Lower lobe of right lung (tissue), 2 donors: ENCODE data around the gene TOMM5. TPM values are rescaled to one million over a fixed set of nuclear protein-coding genes. Genes with fewer than 3 reads are reported as not detected.

ENCODE experiments used
- ATAC-seq, 2 donors: fragments of 200-7000 bp; cut with Tn5 transposase; one replicate each; pipeline ENCODE4 v1.9.1; 2020 to 2022; ENCODE audit warnings: mild to moderate bottlenecking in 2 of 2, moderate library complexity in 2 of 2
- DNase-seq: peaks from one replicate; pipeline ENCODE4 v3.0.0-alpha.2; 2020
- H3K27ac ChIP-seq: fragments of 200-600 bp; one replicate; pipeline ENCODE4 v1.8.0; 2022
- H3K27me3 ChIP-seq: fragments of 200-600 bp; one replicate; pipeline ENCODE4 v1.8.0; 2022; ENCODE audit warnings: low read depth
- H3K36me3 ChIP-seq: fragments of 200-600 bp; one replicate; pipeline ENCODE4 v1.8.0; 2022; ENCODE audit warnings: mild to moderate bottlenecking
- H3K4me1 ChIP-seq: fragments of 200-600 bp; one replicate; pipeline ENCODE4 v1.8.0; 2022
- H3K4me3 ChIP-seq: fragments of 200-600 bp; one replicate; pipeline ENCODE4 v1.8.0; 2022; ENCODE audit warnings: mild to moderate bottlenecking
- H3K9me3 ChIP-seq: fragments of 200-600 bp; one replicate; pipeline ENCODE4 v1.8.0; 2022
- intact Hi-C: fragments of 100-400 bp; cut with DNase I; formaldehyde crosslinking; loops from one replicate; pipeline ENCODE4 v1.11.0; 2022
- long read RNA-seq: library from polyadenylated mRNA; unstranded; transcript quantifications from one replicate; pipeline ENCODE4 v2.0.0, GENCODE V29; 2021
- total RNA-seq: library from RNA; stranded (reverse); fragmentation: NEBNext Ultra II Directional; extraction: Animal tissue kit (Norgen Biotek cat#: 25700); gene quantifications from one replicate; pipeline ENCODE4 v1.2.1, GENCODE V29; 2021
- TF ChIP-seq, protein P1 (sequence below): fragments of 200-600 bp; IDR thresholded peaks from one replicate; pipeline ENCODE4 v1.8.0; 2022; ENCODE audit warnings: antibody characterized with exemption, mild to moderate bottlenecking
- donor health status: DM: no; HTN: yes; CAD: no; lungs with severe emphysema.

The TOMM5 gene
- 59.5 TPM for total RNA-seq
- long read RNA-seq, transcript TOMM5-201 (2 exons, 751 nt) = major isoform, 53 of 55 reads
- long read RNA-seq, partial matches to known transcripts = 0 of 55 reads
- long read RNA-seq, other reads (novel, unspliced or antisense) = 0 of 55 reads

DNA sequence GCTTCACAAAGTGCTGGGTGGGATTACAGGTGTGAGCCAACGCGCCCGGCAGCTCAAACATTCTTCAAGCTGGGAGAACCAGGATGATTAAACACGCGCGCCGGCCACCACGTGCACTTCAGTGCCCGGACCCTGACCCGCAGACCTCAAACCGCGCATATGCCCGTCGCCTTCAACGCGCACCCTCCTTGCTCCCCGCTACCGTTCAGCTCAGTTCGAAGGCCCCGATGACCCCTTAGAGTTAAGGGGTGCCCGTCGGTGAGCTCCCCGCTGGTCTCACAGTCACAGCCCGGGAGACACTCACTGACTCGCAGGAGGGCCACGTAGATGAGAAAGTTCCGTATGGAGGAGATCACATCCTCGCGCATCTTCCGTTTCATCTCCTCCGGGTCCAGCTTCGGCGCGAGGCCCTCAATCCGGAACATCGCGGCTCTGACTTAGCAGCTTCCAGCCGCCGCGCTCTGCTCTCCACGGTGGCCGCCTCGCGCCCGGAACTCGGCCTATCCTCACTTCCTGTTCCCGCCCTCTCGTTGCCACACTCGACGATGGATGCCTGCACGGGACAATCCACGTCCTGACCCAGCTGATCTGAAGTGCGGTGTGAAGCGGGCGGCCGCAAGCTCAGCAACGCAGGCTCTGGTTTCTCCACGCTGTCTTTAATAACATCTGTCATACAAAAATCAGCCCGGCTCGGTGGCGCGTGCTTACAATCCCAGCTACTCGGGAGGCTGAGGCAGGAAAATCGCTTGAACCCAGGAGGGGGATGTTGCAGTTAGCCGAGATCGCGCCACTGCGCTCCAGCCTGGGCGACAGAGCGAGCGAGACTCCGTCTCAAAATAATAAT, at the start of gene TOMM5:
Gene TOMM5, minus strand, starts transcription at position 490 of the 844 bp plus-strand sequence. Its CDS starts 65 bp downstream, at position 425.
- TF ChIP-seq, protein P1, sequence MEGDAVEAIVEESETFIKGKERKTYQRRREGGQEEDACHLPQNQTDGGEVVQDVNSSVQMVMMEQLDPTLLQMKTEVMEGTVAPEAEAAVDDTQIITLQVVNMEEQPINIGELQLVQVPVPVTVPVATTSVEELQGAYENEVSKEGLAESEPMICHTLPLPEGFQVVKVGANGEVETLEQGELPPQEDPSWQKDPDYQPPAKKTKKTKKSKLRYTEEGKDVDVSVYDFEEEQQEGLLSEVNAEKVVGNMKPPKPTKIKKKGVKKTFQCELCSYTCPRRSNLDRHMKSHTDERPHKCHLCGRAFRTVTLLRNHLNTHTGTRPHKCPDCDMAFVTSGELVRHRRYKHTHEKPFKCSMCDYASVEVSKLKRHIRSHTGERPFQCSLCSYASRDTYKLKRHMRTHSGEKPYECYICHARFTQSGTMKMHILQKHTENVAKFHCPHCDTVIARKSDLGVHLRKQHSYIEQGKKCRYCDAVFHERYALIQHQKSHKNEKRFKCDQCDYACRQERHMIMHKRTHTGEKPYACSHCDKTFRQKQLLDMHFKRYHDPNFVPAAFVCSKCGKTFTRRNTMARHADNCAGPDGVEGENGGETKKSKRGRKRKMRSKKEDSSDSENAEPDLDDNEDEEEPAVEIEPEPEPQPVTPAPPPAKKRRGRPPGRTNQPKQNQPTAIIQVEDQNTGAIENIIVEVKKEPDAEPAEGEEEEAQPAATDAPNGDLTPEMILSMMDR = no peak
- H3K36me3 ChIP-seq = peaks cover 18% of the 10 kb centered on the region
- no peaks in the 10 kb centered on the region for H3K9me3 ChIP-seq
- H3K27me3 ChIP-seq = no peaks in the 10 kb centered on the region
- DNase-seq (peak; percentile 94), ATAC-seq (peak; percentile 99)
- H3K27ac ChIP-seq = peak within 1 kb of the TSS; percentile 85
- peak within 1 kb of the TSS; percentile 92 for H3K4me3 ChIP-seq
- H3K4me1 ChIP-seq = peaks cover 31% of the 10 kb centered on the region
- intact Hi-C loops = no loop called here

DNA sequence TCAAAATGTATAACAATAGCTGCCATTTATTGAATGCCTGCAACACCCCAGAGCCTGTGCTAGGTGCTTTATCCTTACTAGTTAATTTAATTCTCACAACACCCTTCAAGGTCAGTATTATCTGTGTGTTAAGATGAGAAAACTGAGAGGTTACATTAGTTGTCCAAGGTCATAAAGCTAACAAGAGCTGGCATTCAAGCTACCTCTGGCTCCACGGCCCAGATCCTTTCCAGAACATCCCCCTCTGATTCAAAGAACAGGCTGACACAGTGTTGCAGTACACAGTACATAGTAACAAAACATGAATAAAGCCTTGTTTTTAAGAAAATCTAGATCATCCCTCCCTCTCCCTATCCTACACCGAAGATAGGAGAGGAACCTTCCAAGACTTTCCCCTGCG, 48.9 kb upstream of the TOMM5 start:
- Histone ChIP-seq H3K9me3 (no peaks in the 10 kb centered on the region), H3K4me3 (no peak overlapping the region), H3K4me1 (no peaks in the 10 kb centered on the region), H3K36me3 (no peaks in the 10 kb centered on the region), H3K27ac (no peak overlapping the region), H3K27me3 (peaks cover 21% of the 10 kb centered on the region)
- TF ChIP-seq, protein P1 = no peak
- no peak for DNase-seq
- intact Hi-C loops = no loop called here
- ATAC-seq = no peak

DNA sequence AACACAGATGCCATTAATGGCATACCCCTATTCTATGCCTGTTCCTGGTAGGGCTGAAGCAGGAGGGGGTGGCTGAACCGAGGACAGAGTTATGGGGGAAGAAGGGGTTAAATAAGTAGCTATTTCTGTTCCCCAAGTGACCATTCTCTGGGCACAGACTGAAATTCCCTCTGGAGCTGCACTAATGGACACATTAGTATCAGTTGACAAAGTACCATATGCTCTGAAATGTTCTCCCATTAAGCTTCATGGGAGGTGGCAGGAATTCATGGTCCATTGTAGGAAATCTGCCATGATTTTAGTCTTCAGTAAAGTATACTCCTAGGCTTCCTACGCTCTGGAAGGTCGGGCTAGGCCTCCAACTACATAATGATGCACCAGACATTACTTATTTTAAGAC, 47.8 kb upstream of the TOMM5 start:
- TF ChIP-seq, protein P1 = no peak
- Histone ChIP-seq H3K4me3 (no peak overlapping the region), H3K4me1 (no peaks in the 10 kb centered on the region), H3K9me3 (no peaks in the 10 kb centered on the region), H3K27me3 (peaks cover 30% of the 10 kb centered on the region), H3K27ac (no peak overlapping the region), H3K36me3 (no peaks in the 10 kb centered on the region)
- no peak for ATAC-seq
- no peak for DNase-seq
- intact Hi-C loops = no loop called here

DNA sequence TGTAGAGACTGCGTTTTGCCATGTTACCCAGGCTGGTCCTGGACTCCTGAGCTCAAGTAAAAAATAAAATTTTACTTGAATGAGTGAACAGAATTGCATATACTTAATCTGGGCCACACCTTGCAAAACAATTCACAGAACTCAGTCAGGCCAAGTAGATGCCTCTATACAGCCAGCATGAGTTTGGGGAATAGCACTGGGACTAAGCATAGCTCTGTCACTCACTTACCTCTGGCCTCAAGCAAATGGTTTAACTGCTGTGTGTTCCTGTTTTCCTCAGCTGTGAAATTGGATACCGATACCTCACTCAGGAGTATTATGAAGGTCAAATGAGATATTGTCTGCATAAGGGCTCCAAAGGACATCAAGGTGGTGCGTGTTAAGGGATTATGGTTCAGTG, 47.4 kb upstream of the TOMM5 start:
- intact Hi-C loops = no loop called here
- H3K4me3 ChIP-seq = no peak overlapping the region
- H3K36me3 ChIP-seq = no peaks in the 10 kb centered on the region
- no peaks in the 10 kb centered on the region for H3K9me3 ChIP-seq
- DNase-seq (no peak), ATAC-seq (no peak)
- H3K27ac ChIP-seq = no peak overlapping the region
- peaks cover 29% of the 10 kb centered on the region for H3K27me3 ChIP-seq
- TF ChIP-seq, protein P1 = no peak
- H3K4me1 ChIP-seq = no peaks in the 10 kb centered on the region

DNA sequence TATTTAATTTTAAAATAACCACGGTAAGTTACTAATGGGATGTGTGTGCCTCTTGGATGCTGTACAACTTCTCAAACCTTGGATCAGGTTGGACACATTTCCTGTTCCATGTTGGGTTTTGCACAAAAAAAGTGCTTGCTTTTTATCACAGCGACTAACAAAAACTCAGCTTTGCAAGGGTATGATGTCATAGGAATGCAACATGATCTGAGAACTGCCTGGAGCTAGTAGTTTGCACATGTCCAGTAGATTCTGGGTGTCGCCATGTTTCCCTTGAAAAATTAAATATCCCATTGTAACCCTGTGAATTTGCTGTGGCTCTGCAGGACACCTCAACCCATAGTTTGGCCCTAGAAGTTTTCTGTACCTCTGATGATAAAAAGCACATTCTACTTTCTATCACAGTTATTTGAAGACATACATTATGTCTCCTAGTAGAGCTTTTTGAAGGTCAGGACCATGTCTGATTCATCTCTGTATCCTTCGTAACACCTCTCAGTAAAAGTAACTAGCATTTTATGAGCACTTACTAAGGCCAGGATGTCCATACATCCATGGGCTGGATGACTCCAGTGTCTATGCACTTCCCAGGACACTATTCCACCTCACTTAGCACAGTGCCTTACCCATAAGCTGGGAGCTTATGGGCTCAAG, 46.8 kb upstream of the TOMM5 start:
- DNase-seq = no peak
- no peak overlapping the region for H3K4me3 ChIP-seq
- H3K27me3 ChIP-seq = peaks cover 23% of the 10 kb centered on the region
- H3K36me3 ChIP-seq = no peaks in the 10 kb centered on the region
- H3K9me3 ChIP-seq = no peaks in the 10 kb centered on the region
- intact Hi-C loops = no loop called here
- ATAC-seq = no peak
- no peaks in the 10 kb centered on the region for H3K4me1 ChIP-seq
- no peak overlapping the region for H3K27ac ChIP-seq
- TF ChIP-seq, protein P1 = no peak
